NB4 (cell line): ENCODE measurements around the gene C1QTNF1.

Source experiments
- CTCF ChIP-seq: IDR thresholded peaks from one replicate; pipeline ENCODE4 v1.5.1; 2012; ENCODE audit warnings: low read depth, low read length
- POLR2A ChIP-seq: IDR thresholded peaks from 2 replicates; pipeline ENCODE4 v1.6.1; 2011; ENCODE audit warnings: mild to moderate bottlenecking; ENCODE audit not compliant: insufficient read length; ENCODE audit errors: extremely low read depth

- TF ChIP-seq CTCF, result no peak
- no peak for TF ChIP-seq POLR2A
Measured at GRCh38 chr17:79006794-79007503, 17.0 kb upstream of the C1QTNF1 start.
